ENCODE measurements around the gene PPP4C.

DNA sequence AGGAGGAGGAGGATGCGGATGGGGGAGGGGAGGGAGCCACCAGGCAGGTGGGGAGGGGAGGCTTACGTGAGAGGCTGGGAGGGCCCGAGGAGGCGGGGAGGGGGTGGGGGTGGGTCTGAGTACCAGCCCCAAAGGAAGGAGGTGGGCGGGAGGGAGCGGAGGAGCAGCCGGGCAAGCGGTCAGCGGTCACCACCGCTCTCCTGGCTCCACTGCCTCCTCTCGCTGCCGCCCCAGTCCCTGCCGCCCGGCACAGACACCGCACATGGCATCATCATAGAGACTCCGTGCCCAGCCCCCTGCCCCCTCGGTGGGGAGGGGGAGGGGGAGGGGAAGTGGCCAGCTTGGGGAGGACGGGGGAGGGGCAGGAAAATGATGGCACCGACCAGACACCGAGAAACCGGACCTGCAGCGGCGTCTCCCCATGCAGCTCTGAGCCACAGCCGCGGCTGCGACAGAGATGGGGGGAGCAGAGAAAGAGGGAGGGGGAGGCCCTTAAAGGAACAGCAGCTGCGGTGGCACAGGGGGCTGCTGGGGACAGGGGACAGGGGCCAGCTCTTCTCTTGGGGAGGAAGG is 44.9 kb upstream of the PPP4C start, which contains the start of gene TLCD3B:
- TF ChIP-seq CTCF (IDR thresholded peaks at IDR 0.05; ENCODE audit: insufficient read depth, low read length), result no peak
- TF ChIP-seq GABPA (IDR thresholded peaks at IDR 0.05; ENCODE audit: low read depth), result no peak
- TF ChIP-seq, protein P1, sequence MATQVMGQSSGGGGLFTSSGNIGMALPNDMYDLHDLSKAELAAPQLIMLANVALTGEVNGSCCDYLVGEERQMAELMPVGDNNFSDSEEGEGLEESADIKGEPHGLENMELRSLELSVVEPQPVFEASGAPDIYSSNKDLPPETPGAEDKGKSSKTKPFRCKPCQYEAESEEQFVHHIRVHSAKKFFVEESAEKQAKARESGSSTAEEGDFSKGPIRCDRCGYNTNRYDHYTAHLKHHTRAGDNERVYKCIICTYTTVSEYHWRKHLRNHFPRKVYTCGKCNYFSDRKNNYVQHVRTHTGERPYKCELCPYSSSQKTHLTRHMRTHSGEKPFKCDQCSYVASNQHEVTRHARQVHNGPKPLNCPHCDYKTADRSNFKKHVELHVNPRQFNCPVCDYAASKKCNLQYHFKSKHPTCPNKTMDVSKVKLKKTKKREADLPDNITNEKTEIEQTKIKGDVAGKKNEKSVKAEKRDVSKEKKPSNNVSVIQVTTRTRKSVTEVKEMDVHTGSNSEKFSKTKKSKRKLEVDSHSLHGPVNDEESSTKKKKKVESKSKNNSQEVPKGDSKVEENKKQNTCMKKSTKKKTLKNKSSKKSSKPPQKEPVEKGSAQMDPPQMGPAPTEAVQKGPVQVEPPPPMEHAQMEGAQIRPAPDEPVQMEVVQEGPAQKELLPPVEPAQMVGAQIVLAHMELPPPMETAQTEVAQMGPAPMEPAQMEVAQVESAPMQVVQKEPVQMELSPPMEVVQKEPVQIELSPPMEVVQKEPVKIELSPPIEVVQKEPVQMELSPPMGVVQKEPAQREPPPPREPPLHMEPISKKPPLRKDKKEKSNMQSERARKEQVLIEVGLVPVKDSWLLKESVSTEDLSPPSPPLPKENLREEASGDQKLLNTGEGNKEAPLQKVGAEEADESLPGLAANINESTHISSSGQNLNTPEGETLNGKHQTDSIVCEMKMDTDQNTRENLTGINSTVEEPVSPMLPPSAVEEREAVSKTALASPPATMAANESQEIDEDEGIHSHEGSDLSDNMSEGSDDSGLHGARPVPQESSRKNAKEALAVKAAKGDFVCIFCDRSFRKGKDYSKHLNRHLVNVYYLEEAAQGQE (IDR thresholded peaks at IDR 0.05; ENCODE audit: insufficient replicate concordance, low read depth), result no peak
- no peak for TF ChIP-seq POLR2AphosphoS5 (IDR thresholded peaks at IDR 0.05; ENCODE audit: low read depth)
- no peak for TF ChIP-seq SPI1 (IDR thresholded peaks at IDR 0.05; ENCODE audit: borderline replicate concordance, low read depth)
